HFF-Myc (cell line): Measurements from ENCODE around the gene RPS28.
"Not testable (repeated sequence)": the region's sequence is repeated elsewhere in the genome, so short reads cannot be mapped to it uniquely, and the experiment has no call there.

Experiments
- DNase-seq: peaks from one replicate; pipeline ENCODE4 v3.0.0-alpha.2; 2011; ENCODE audit warnings: low read depth; ENCODE audit errors: extremely low read depth
- H3K4me3 ChIP-seq: replicated peaks from 2 replicates; pipeline ENCODE4 v1.5.1; 2011; ENCODE audit warnings: low read depth, mild to moderate bottlenecking, control low read depth, low read length
- CTCF ChIP-seq: IDR thresholded peaks from 2 replicates; pipeline ENCODE4 v1.5.1; 2012; ENCODE audit warnings: mild to moderate bottlenecking, low read depth, low read length, control low read depth; ENCODE audit errors: missing control alignments

The RPS28 gene

GRCh38 chr19:8316351-8317125, 4.8 kb upstream of the RPS28 start:
- H3K4me3 ChIP-seq, result no peak overlapping the region
- TF ChIP-seq CTCF, result no peak
- DNase-seq, result no peak

GRCh38 chr19:8318835-8319234, 2.5 kb upstream of the RPS28 start:
- H3K4me3 ChIP-seq, DNase-seq: not testable (repeated sequence)

- DNase-seq, result no peak
- TF ChIP-seq CTCF, result no peak
- peak overlapping the region; percentile 97 for H3K4me3 ChIP-seq
Observed at GRCh38 chr19:8319807-8320520, 1.3 kb upstream of the RPS28 start.

- no peak for TF ChIP-seq CTCF
- H3K4me3 ChIP-seq, result peak overlapping the region; percentile 97
- no peak for DNase-seq
Observed at GRCh38 chr19:8320564-8321066, 681 bp upstream of the RPS28 start.

- H3K4me3 ChIP-seq, result peak overlapping the region; percentile 97
- no peak for TF ChIP-seq CTCF
- DNase-seq, result no peak
Observed at GRCh38 chr19:8321986-8322637, 816 bp downstream of the RPS28 start.

GRCh38 chr19:8322638-8322997, 1.3 kb downstream of the RPS28 start:
- H3K4me3 ChIP-seq, result peak overlapping the region; percentile 97
- TF ChIP-seq CTCF, result no peak
- DNase-seq, result no peak

- peak overlapping the region; percentile 97 for H3K4me3 ChIP-seq
- TF ChIP-seq CTCF, result no peak
- DNase-seq, result no peak
Observed at GRCh38 chr19:8323781-8324185, 2.5 kb downstream of the RPS28 start.
